Transverse colon (tissue), 4 donors: ENCODE measurements around the gene SRRM1. TPM values are rescaled to one million over a fixed set of nuclear protein-coding genes. Genes with fewer than 3 reads are reported as not detected.

ENCODE experiments used
- DNase-seq: peaks from one replicate; pipeline ENCODE4 v3.0.0-alpha.2; 2019
- H3K27ac ChIP-seq, 4 donors: fragments of 200-600 bp; sonication (generic); 2 replicates each; pipeline ENCODE4 v1.5.1; 2016 to 2018; ENCODE audit warnings: inconsistent platforms in 4 of 4
- H3K27me3 ChIP-seq: fragments of 200-600 bp; sonication (generic); 2 replicates; pipeline ENCODE4 v1.5.1; 2017; ENCODE audit warnings: inconsistent platforms
- H3K36me3 ChIP-seq, 4 donors: fragments of 200-600 bp; sonication (generic); 2 replicates each; pipeline ENCODE4 v1.5.1; 2017 to 2019; ENCODE audit warnings: inconsistent platforms in 4 of 4
- H3K4me1 ChIP-seq, 4 donors: fragments of 200-600 bp; sonication (generic); 2 replicates each; pipeline ENCODE4 v1.5.1; 2017 to 2020; ENCODE audit warnings: inconsistent platforms in 4 of 4
- H3K4me3 ChIP-seq, 4 donors: fragments of 200-600 bp; sonication (generic); 1 replicate in 1 of 4; 2 replicates in 3 of 4; pipeline versions ENCODE4 v1.5.1 to v1.6.1; 2017 to 2019; ENCODE audit warnings: inconsistent platforms in 4 of 4
- H3K9me3 ChIP-seq, 2 donors: fragments of 200-600 bp; sonication (generic); 2 replicates each; pipeline ENCODE4 v1.5.1; 2017 to 2019; ENCODE audit warnings: inconsistent platforms in 2 of 2
- EP300 ChIP-seq: sonication (generic); formaldehyde crosslinking; IDR thresholded peaks from one replicate; pipeline ENCODE4 v1.6.1; 2017; ENCODE audit warnings: antibody characterized with exemption, low read depth
- POLR2A ChIP-seq: fragments of 450-650 bp; IDR thresholded peaks from one replicate; pipeline ENCODE4 v1.6.1; 2016; ENCODE audit warnings: antibody characterized with exemption, mild to moderate bottlenecking, moderate library complexity
- POLR2AphosphoS5 ChIP-seq, 3 donors: sonication (generic); formaldehyde crosslinking; IDR thresholded peaks; one replicate each; pipeline ENCODE4 v1.6.1; 2016; ENCODE audit warnings: antibody characterized with exemption in 3 of 3
- WGBS, 2 donors: methylation state at CpG; one replicate each; pipeline ENCODE4 v1.1.5; 2018; ENCODE audit warnings: low coverage in 1 of 2; 5-methylcytosine and 5-hydroxymethylcytosine counted together
- in situ Hi-C, 4 donors: fragments of 200-750 bp; cut with MboI; loops; one replicate each; pipeline versions ENCODE4 v1.15.0 to v1.15.1; 2017; ENCODE audit warnings: low sequenced_read_pairs in 3 of 4, low pct_ligation_motif_present in 1 of 4, low pct_unique_long_range_greater_than_20kb in 1 of 4
- intact Hi-C: fragments of 100-400 bp; cut with DNase I; formaldehyde crosslinking; loops from one replicate; pipeline ENCODE4 v1.15.1; 2023; ENCODE audit warnings: low total_unique reads
- total RNA-seq, 4 donors: library from RNA; depleted of rRNA; stranded (reverse); fragments of >200 nt; gene quantifications; one replicate each; pipeline ENCODE4 v1.1.0, GENCODE V29; 2016
- TF ChIP-seq, protein P1 (sequence below), 5 experiments: fragments of 200-600 bp in 3 of 5; fragments of 450-650 bp in 2 of 5; sonication (generic) in 3 of 5; IDR thresholded peaks; 1 replicate in 2 of 5; 2 replicates in 3 of 5; pipeline ENCODE4 v1.5.1; 2016 to 2017; ENCODE audit warnings: antibody characterized with exemption in 5 of 5, inconsistent platforms in 3 of 5, mild to moderate bottlenecking in 2 of 5, moderate library complexity in 1 of 5

The SRRM1 gene
- total RNA-seq, 4 donors from 2014 or later = 71.1 to 209 (median 141) TPM

- Histone ChIP-seq H3K9me3 (no peaks in the 10 kb centered on the region), H3K4me3 (no peak overlapping the region), H3K27me3 (no peaks in the 10 kb centered on the region), H3K4me1 (no peaks in the 10 kb centered on the region), H3K36me3 (peaks cover 0 to 94% (median 43%) of the 10 kb centered on the region in 4 donors), H3K27ac (no peak overlapping the region)
- in situ Hi-C loops = loop anchor here in 1 of 4 donors (25.0 kb wide), 1 partner anchor 556 kb away; no protein-coding TSS in a partner anchor
- WGBS, 2 donors = 100% methylated on average over 1 of the region's 1 CpG
- no peak for TF ChIP-seq EP300
- TF ChIP-seq, protein P1, sequence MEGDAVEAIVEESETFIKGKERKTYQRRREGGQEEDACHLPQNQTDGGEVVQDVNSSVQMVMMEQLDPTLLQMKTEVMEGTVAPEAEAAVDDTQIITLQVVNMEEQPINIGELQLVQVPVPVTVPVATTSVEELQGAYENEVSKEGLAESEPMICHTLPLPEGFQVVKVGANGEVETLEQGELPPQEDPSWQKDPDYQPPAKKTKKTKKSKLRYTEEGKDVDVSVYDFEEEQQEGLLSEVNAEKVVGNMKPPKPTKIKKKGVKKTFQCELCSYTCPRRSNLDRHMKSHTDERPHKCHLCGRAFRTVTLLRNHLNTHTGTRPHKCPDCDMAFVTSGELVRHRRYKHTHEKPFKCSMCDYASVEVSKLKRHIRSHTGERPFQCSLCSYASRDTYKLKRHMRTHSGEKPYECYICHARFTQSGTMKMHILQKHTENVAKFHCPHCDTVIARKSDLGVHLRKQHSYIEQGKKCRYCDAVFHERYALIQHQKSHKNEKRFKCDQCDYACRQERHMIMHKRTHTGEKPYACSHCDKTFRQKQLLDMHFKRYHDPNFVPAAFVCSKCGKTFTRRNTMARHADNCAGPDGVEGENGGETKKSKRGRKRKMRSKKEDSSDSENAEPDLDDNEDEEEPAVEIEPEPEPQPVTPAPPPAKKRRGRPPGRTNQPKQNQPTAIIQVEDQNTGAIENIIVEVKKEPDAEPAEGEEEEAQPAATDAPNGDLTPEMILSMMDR (IDR thresholded peaks at IDR 0.05) = no peak
- no peak for TF ChIP-seq POLR2A
- TF ChIP-seq POLR2AphosphoS5 (IDR thresholded peaks at IDR 0.05) = no peak
- no peak for DNase-seq
- intact Hi-C loops = no loop called here
These were observed 12.9 kb downstream of the SRRM1 start for GRCh38 chr1:24656046-24656445.

- Histone ChIP-seq H3K27me3 (no peaks in the 10 kb centered on the region), H3K9me3 (no peaks in the 10 kb centered on the region), H3K27ac (no peak overlapping the region), H3K4me3 (no peak overlapping the region), H3K4me1 (no peaks in the 10 kb centered on the region), H3K36me3 (peaks cover 0 to 94% (median 43%) of the 10 kb centered on the region in 4 donors)
- in situ Hi-C loops (loop anchor here in 1 of 4 donors (25.0 kb wide), 1 partner anchor 555 kb away; no protein-coding TSS in a partner anchor), intact Hi-C loops (no loop called here)
- 82 to 87% methylated on average over 3 of the region's 3 CpGs for WGBS, 2 donors
- no peak for TF ChIP-seq POLR2A
- no peak for TF ChIP-seq POLR2AphosphoS5 (IDR thresholded peaks at IDR 0.05)
- no peak for TF ChIP-seq EP300
- TF ChIP-seq, protein P1 (IDR thresholded peaks at IDR 0.05) = no peak
- DNase-seq = no peak
These were observed 14.7 kb downstream of the SRRM1 start for GRCh38 chr1:24657781-24658180.

- Histone ChIP-seq H3K27ac (no peak overlapping the region), H3K36me3 (peaks cover 0 to 93% (median 42%) of the 10 kb centered on the region in 4 donors), H3K4me1 (no peaks in the 10 kb centered on the region), H3K27me3 (no peaks in the 10 kb centered on the region), H3K9me3 (no peaks in the 10 kb centered on the region), H3K4me3 (no peak overlapping the region)
- DNase-seq = no peak
- intact Hi-C loops = no loop called here
- 92% methylated on average over 1 to 2 of the region's 2 CpGs for WGBS, 2 donors
- no peak for TF ChIP-seq EP300
- TF ChIP-seq POLR2A = no peak
- in situ Hi-C loops = loop anchor here in 1 of 4 donors (25.0 kb wide), 1 partner anchor 553 kb away; no protein-coding TSS in a partner anchor
These were observed 16.2 kb downstream of the SRRM1 start for GRCh38 chr1:24659166-24659904.

DNA sequence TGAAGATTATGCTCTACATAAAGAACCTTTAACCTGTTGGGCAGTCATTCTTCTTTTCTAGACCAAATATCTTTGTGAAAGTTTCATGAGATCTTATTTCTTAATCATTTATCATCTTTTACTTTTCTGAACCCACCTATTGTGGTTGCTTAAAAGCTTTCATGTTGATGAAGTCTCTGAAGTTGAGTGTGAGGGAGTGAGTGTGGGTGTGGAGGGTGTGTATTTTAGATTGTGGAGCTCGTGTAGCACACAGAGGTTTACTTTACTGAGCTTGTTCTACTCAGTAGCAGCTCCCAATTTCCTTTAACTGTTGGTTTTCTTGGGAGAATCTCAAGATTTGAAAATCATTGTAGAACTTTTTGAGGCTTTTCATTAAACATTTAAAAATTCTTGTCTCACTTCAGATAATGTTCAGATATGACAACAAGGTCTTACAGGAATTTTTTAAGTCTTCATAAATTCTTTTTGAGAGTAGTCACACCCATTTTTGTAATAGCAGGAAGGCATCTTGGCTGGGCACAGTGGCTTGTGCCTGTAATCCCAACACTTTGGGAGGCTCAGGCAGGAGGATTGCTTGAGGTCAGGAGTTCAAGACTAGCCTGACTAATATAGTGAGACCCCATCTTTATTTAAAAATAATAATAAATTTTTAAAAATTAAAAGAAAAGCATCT, 17.0 kb downstream of the SRRM1 start:
- Histone ChIP-seq H3K27me3 (no peaks in the 10 kb centered on the region), H3K4me1 (no peaks in the 10 kb centered on the region), H3K36me3 (peaks cover 0 to 93% (median 41%) of the 10 kb centered on the region in 4 donors), H3K9me3 (no peaks in the 10 kb centered on the region), H3K27ac (no peak overlapping the region), H3K4me3 (no peak overlapping the region)
- 8% methylated on average over 1 of the region's 1 CpG; no CpG with 5 or more reads in 1 of the 2 donors for WGBS, 2 donors
- in situ Hi-C loops = loop anchor here in 1 of 4 donors (25.0 kb wide), 1 partner anchor 552 kb away; no protein-coding TSS in a partner anchor
- intact Hi-C loops = no loop called here
- no peak for DNase-seq
- TF ChIP-seq, protein P1 (IDR thresholded peaks at IDR 0.05) = no peak
- TF ChIP-seq EP300 (no peak), POLR2AphosphoS5 (IDR thresholded peaks at IDR 0.05) (no peak), POLR2A (no peak)
